Stimulated activated naive CD4-positive, alpha-beta T cell treated with Interleukin-2 at 50 U/mL for 16 hours (primary cell): ENCODE data around the gene FBXO31.

ENCODE experiments used
- DNase-seq: peaks from one replicate; lab custom pipeline; 2025; lab: John Stamatoyannopoulos, UW

FBXO31 gene

GRCh38 chr16:87278191-87279093, 105.1 kb downstream of the FBXO31 start:
- no peak for DNase-seq
